OCI-LY3 (cell line): ENCODE measurements around the gene RPS19BP1.

Source experiments
- H2AFZ ChIP-seq: fragments of 200-600, 300-600 bp; shearing (Covaris generic); 2 replicates; pipeline ENCODE4 v1.6.0; 2014; ENCODE audit warnings: antibody characterized with exemption, low read depth, low read length
- H3K27ac ChIP-seq: fragments of 200-600, 300-600 bp; sonication (generic); 2 replicates; pipeline ENCODE4 v1.5.1; 2014; ENCODE audit warnings: mild to moderate bottlenecking, low read length, moderate library complexity, mixed read lengths
- H3K27me3 ChIP-seq: fragments of 200-600, 300-600 bp; sonication (generic); 2 replicates; pipeline ENCODE4 v1.6.1; 2014; ENCODE audit warnings: low read depth, low read length, mixed read lengths
- H3K36me3 ChIP-seq: fragments of 200-600, 300-600 bp; sonication (generic); replicated peaks from 2 replicates; pipeline ENCODE3; 2014; ENCODE audit warnings: low read depth, low read length, mixed read lengths
- H3K4me1 ChIP-seq: fragments of 300-600, 200-600 bp; sonication (generic); 2 replicates; pipeline ENCODE4 v1.6.1; 2014; ENCODE audit warnings: low read length, mixed read lengths
- H3K4me2 ChIP-seq: fragments of 200-600, 300-600 bp; sonication (generic); 2 replicates; pipeline ENCODE4 v1.6.1; 2014; ENCODE audit warnings: low read length, mixed read lengths
- H3K4me3 ChIP-seq: fragments of 300-600, 200-600 bp; sonication (generic); 2 replicates; pipeline ENCODE4 v1.5.1; 2014; ENCODE audit warnings: antibody characterized with exemption, mild to moderate bottlenecking, low read length, moderate library complexity
- H3K79me2 ChIP-seq: fragments of 300-600, 200-600 bp; shearing (Covaris generic); 2 replicates; pipeline ENCODE4 v1.6.1; 2014; ENCODE audit warnings: mild to moderate bottlenecking, low read length, mixed read lengths
- H3K9ac ChIP-seq: fragments of 300-600, 200-600 bp; shearing (Covaris generic); 2 replicates; pipeline ENCODE4 v1.6.0; 2014; ENCODE audit warnings: mild to moderate bottlenecking, low read length, moderate library complexity
- H3K9me3 ChIP-seq: fragments of 200-600, 300-600 bp; shearing (Covaris generic); 2 replicates; pipeline ENCODE4 v1.6.1; 2014; ENCODE audit warnings: low read length, mixed read lengths; ENCODE audit not compliant: insufficient read depth
- H4K20me1 ChIP-seq: fragments of 200-600, 300-600 bp; sonication (generic); 2 replicates; pipeline ENCODE4 v1.6.1; 2016; ENCODE audit warnings: low read length, mixed read lengths; ENCODE audit not compliant: insufficient read depth
- CTCF ChIP-seq: fragments of 200-600, 300-600 bp; sonication (generic); IDR thresholded peaks from 2 replicates; pipeline ENCODE4 v1.5.1; 2014; ENCODE audit warnings: antibody characterized with exemption, low read length, low read depth
- EZH2phosphoT487 ChIP-seq: fragments of 200-600 bp; shearing (Covaris generic); IDR thresholded peaks from 2 replicates; pipeline ENCODE4 v1.6.1; 2018; ENCODE audit warnings: antibody characterized with exemption, mixed run types, low read depth

RPS19BP1 gene

DNA sequence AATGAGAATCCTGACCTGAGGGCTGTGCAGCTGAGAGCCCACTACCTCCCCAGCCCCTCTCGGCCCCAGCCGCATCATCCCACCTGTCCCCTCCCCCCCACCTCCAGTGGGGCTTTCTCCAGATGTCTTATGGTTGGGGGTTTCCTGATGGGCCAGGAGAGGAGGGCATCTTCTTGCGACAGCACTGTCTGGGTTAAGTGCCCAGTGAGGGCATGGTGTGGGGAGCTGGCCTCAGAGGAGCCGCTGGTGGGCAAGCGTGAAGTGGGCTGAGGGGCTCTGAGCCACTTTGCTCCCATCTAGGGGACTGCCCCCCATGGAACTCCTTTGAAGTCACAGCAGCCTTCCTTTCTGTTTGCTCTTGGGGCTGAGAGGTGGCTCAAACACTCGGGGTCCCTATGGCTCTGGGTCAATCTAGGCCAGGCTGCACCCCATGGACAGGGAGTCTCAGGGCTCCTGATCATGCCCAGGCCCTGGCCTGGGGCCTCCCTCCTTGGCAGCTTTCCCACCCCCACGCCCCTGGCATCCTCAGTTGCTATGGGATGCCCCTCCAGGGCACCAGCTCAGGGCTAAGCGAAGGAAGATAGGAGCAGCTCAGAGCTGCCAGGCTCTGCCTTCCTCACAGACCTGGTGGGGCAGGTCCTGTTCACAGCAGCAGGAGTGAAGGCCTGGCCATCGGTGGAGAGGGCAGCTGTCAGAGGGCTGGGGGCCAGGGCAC is 41.4 kb downstream of the RPS19BP1 start:
- TF ChIP-seq EZH2phosphoT487 (no peak), CTCF (no peak)
- Histone ChIP-seq H2AFZ (no peak overlapping the region), H3K4me3 (no peak overlapping the region), H3K9me3 (no peaks in the 10 kb centered on the region), H3K4me2 (no peak overlapping the region), H3K79me2 (peaks cover 39% of the 10 kb centered on the region), H3K36me3 (peaks cover 38% of the 10 kb centered on the region), H3K9ac (no peak overlapping the region), H4K20me1 (peaks cover 62% of the 10 kb centered on the region), H3K27ac (no peak overlapping the region), H3K27me3 (no peaks in the 10 kb centered on the region), H3K4me1 (peaks cover 19% of the 10 kb centered on the region)

- Histone ChIP-seq H2AFZ (no peak overlapping the region), H4K20me1 (peaks cover 66% of the 10 kb centered on the region), H3K27me3 (no peaks in the 10 kb centered on the region), H3K4me2 (0 out of 2 replicates have a peak overlapping the region, but pooled peaks have one; percentile 11), H3K36me3 (peaks cover 38% of the 10 kb centered on the region), H3K9ac (no peak overlapping the region), H3K79me2 (peaks cover 40% of the 10 kb centered on the region), H3K27ac (no peak overlapping the region), H3K4me1 (peaks cover 19% of the 10 kb centered on the region), H3K4me3 (no peak overlapping the region), H3K9me3 (no peaks in the 10 kb centered on the region)
- TF ChIP-seq CTCF = no peak
- TF ChIP-seq EZH2phosphoT487 = no peak
These were observed 42.3 kb downstream of the RPS19BP1 start for GRCh38 chr22:39490135-39490798.

DNA sequence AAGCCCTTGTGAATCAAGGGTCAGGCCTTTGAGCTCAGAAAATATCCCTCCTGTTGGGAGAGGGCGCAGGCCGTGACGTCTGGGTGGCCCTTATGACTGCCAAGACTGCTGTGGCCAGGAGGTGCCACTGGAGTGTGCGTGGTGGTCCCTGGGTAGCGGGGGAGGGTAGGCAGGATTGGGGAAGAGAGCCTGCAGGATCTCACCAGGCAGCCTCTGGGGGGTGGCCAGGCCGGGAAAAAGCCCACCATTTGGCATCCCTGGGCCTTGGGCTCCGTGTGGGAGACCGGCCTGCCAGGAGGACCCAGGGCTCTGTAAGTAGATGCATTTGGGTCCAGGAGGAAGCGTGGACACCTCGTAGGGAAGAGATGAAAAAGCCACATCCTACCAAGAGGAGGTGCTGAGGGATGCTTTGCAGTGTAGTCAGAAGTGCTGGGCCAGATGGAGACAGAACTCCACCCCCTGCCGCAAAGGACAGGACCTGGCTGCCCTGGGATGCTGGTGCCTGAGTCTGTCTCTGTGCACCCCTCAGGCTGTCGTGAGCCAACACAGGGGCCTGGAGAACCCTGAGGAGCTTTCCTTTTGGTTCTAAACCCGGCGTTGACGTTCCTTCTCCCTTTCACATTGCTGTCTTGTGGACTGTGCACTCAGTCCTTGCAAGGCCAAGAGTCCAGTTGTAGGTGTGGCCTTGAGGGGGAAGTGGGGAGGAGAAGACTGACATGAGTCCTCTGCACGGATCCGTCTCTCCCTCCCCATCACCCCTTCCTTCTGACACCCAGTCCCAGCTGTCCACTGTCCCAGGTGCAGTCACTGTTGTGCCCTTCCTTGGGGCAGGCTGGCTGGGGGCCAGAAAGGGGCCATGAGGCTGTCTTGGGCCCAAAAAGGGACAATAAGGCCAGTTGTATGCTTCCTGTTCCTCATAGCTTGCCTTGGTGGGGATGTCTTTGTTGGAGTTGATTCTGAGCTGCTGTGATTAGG is 43.2 kb downstream of the RPS19BP1 start:
- H3K4me2 ChIP-seq = 0 out of 2 replicates have a peak overlapping the region, but pooled peaks have one; percentile 11

More for the DNA sequence above, 43.2 kb downstream of the RPS19BP1 start:
- TF ChIP-seq CTCF (no peak), EZH2phosphoT487 (no peak)
- Histone ChIP-seq H3K27me3 (no peaks in the 10 kb centered on the region), H2AFZ (no peak overlapping the region), H3K4me3 (no peak overlapping the region), H3K79me2 (peaks cover 49% of the 10 kb centered on the region), H4K20me1 (peaks cover 74% of the 10 kb centered on the region), H3K36me3 (peaks cover 43% of the 10 kb centered on the region), H3K9me3 (no peaks in the 10 kb centered on the region), H3K27ac (no peak overlapping the region), H3K4me1 (peaks cover 12% of the 10 kb centered on the region), H3K9ac (no peak overlapping the region)
